IPS DF 4.7 (cell line): Measurements from ENCODE around the gene FBXO40.
"Not testable (repeated sequence)": the region's sequence is repeated elsewhere in the genome, so short reads cannot be mapped to it uniquely, and the experiment has no call there.

ENCODE experiments used
- DNase-seq: peaks from one replicate; pipeline ENCODE4 v3.0.0-alpha.2; 2013; ENCODE audit warnings: low spot score; ENCODE audit errors: extremely low read depth

The FBXO40 gene

GRCh38 chr3:121592856-121593702, at the start of gene FBXO40:
Gene FBXO40, plus strand, starts transcription at chr3:121593379. Its CDS starts 27,197 bp downstream, at chr3:121620576.
- DNase-seq, result peak; percentile 99

GRCh38 chr3:121545049-121545573, 48.1 kb upstream of the FBXO40 start:
- no peak for DNase-seq

- peak; percentile 62 for DNase-seq
Observed at GRCh38 chr3:121545574-121546455, 47.4 kb upstream of the FBXO40 start, which contains the start of gene POLQ. Gene POLQ, minus strand, starts transcription at chr3:121545988. Its CDS starts 111 bp downstream, at chr3:121545877.

- no peak for DNase-seq
Observed at GRCh38 chr3:121552379-121552778, 40.8 kb upstream of the FBXO40 start.

GRCh38 chr3:121552797-121553196, 40.4 kb upstream of the FBXO40 start:
- no peak for DNase-seq

- no peak for DNase-seq
Observed at GRCh38 chr3:121557426-121557934, 35.7 kb upstream of the FBXO40 start.

GRCh38 chr3:121562148-121562547, 31.0 kb upstream of the FBXO40 start:
- no peak for DNase-seq

GRCh38 chr3:121566773-121567172, 26.4 kb upstream of the FBXO40 start:
- no peak for DNase-seq

- no peak for DNase-seq
Observed at GRCh38 chr3:121567649-121568048, 25.5 kb upstream of the FBXO40 start, which contains the start of gene ARGFX. Gene ARGFX, plus strand, starts transcription at chr3:121567949. Its CDS starts 2,765 bp downstream, at chr3:121570714.

- DNase-seq, result no peak
Observed at GRCh38 chr3:121574449-121574848, 18.7 kb upstream of the FBXO40 start.

- DNase-seq, result no peak
Observed at GRCh38 chr3:121581691-121582090, 11.5 kb upstream of the FBXO40 start.

- DNase-seq, result no peak
Observed at GRCh38 chr3:121584418-121584817, 8.8 kb upstream of the FBXO40 start.

- DNase-seq, result not testable (repeated sequence)
Observed at GRCh38 chr3:121593806-121594205, 627 bp downstream of the FBXO40 start.

GRCh38 chr3:121594850-121595249, 1.7 kb downstream of the FBXO40 start:
- no peak for DNase-seq

- no peak for DNase-seq
Observed at GRCh38 chr3:121595765-121596406, 2.7 kb downstream of the FBXO40 start.

- DNase-seq, result no peak
Observed at GRCh38 chr3:121598564-121598963, 5.4 kb downstream of the FBXO40 start.

- DNase-seq, result not testable (repeated sequence)
Observed at GRCh38 chr3:121599900-121600299, 6.7 kb downstream of the FBXO40 start.

GRCh38 chr3:121601212-121601812, 8.1 kb downstream of the FBXO40 start:
- no peak for DNase-seq

GRCh38 chr3:121604759-121605158, 11.6 kb downstream of the FBXO40 start:
- DNase-seq, result no peak

- DNase-seq, result no peak
Observed at GRCh38 chr3:121606106-121606505, 12.9 kb downstream of the FBXO40 start.

- no peak for DNase-seq
Observed at GRCh38 chr3:121619691-121620090, 26.5 kb downstream of the FBXO40 start.
